Mammary epithelial cell (primary cell): ENCODE data around the gene NCOA5.

Experiments
- EZH2 ChIP-seq: IDR thresholded peaks from 2 replicates; pipeline ENCODE4 v1.6.1; 2012; ENCODE audit warnings: low read length, inconsistent platforms, borderline replicate concordance
- TF ChIP-seq, protein P1 (sequence below), 2 donors: IDR thresholded peaks in 1 of 2; conservative IDR thresholded peaks in 1 of 2; 2 replicates each; pipeline ENCODE4 v1.5.1; 2011 to 2012; ENCODE audit warnings: inconsistent platforms in 2 of 2, low read length in 2 of 2, mild to moderate bottlenecking in 2 of 2, control low read depth in 1 of 2, low read depth in 1 of 2; ENCODE audit not compliant: insufficient read depth in 1 of 2; ENCODE audit errors: extremely low read depth in 1 of 2

DNA sequence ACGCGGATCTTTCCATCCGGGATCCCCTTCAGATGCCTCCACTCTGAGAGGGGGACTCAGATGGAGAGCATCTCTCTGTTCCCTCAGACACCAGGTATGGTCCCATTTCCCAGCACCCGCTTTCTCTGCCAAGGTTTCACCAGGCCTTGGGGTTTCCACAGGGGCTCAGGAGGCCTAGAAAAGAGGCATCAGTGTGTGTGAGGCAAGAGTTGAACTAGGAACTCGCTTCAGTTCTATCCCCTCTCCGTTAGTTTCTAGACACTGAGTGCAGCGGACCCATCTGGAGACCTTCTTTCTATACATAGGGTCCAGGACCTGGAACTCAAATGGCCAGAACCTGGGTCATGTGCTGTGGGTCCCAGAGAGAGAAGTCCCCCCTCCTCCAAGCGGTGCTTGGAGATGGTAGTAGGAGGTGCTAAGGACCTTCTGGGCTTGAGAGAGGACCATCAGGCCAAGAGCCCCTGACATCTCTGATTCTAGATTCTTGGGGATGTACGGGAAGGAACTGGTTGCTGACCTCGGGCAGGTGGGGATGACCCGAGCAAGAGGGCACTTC, 58.7 kb downstream of the NCOA5 start:
- TF ChIP-seq, protein P1, sequence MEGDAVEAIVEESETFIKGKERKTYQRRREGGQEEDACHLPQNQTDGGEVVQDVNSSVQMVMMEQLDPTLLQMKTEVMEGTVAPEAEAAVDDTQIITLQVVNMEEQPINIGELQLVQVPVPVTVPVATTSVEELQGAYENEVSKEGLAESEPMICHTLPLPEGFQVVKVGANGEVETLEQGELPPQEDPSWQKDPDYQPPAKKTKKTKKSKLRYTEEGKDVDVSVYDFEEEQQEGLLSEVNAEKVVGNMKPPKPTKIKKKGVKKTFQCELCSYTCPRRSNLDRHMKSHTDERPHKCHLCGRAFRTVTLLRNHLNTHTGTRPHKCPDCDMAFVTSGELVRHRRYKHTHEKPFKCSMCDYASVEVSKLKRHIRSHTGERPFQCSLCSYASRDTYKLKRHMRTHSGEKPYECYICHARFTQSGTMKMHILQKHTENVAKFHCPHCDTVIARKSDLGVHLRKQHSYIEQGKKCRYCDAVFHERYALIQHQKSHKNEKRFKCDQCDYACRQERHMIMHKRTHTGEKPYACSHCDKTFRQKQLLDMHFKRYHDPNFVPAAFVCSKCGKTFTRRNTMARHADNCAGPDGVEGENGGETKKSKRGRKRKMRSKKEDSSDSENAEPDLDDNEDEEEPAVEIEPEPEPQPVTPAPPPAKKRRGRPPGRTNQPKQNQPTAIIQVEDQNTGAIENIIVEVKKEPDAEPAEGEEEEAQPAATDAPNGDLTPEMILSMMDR (conservative IDR thresholded peaks at IDR 0.05 in 1 of 2, IDR thresholded peaks at IDR 0.05 in 1 of 2; ENCODE audit: extremely low read depth in 1 of 2, insufficient read depth in 1 of 2, low read depth in 1 of 2, low read length in 2 of 2): no peak
- peak; percentile 35 for TF ChIP-seq EZH2
